NCI-H460 (cell line): ENCODE results near the gene HEATR9. TPM values are rescaled to one million over a fixed set of nuclear protein-coding genes. Genes with fewer than 3 reads are reported as not detected.

ENCODE experiments used
- DNase-seq: peaks from one replicate; pipeline ENCODE4 v3.0.0-alpha.2; 2016; ENCODE audit warnings: low read depth; ENCODE audit errors: extremely low read depth
- total RNA-seq: library from RNA; depleted of rRNA; stranded (reverse); fragments of >200 nt; shearing (Covaris generic); gene quantifications from 2 replicates; pipeline ENCODE4 v1.2.3, GENCODE V29; 2014

The HEATR9 gene
- total RNA-seq, 1 experiment from 2014 or later: not detected

GRCh38 chr17:35867574-35867973 is 1.1 kb downstream of the HEATR9 start:
- DNase-seq: no peak

- DNase-seq: no peak
Observed at GRCh38 chr17:35866341-35866950, 2.2 kb downstream of the HEATR9 start.

- no peak for DNase-seq
Observed at GRCh38 chr17:35865412-35866340, 3.0 kb downstream of the HEATR9 start.

- no peak for DNase-seq
Observed at GRCh38 chr17:35864853-35865252, 3.8 kb downstream of the HEATR9 start.

- DNase-seq: no peak
Observed at GRCh38 chr17:35856603-35857002, 12.1 kb downstream of the HEATR9 start.

GRCh38 chr17:35855965-35856364 is 12.7 kb downstream of the HEATR9 start:
- no peak for DNase-seq

GRCh38 chr17:35849469-35850348 is 19.0 kb downstream of the HEATR9 start:
- peak; percentile 70 for DNase-seq

- DNase-seq: no peak
Observed at GRCh38 chr17:35847633-35848373, 20.9 kb downstream of the HEATR9 start.

- no peak for DNase-seq
Observed at GRCh38 chr17:35847006-35847405, 21.7 kb downstream of the HEATR9 start.

- no peak for DNase-seq
Observed at GRCh38 chr17:35846055-35846809, 22.5 kb downstream of the HEATR9 start.

- no peak for DNase-seq
Observed at GRCh38 chr17:35844547-35844946, 24.1 kb downstream of the HEATR9 start.

GRCh38 chr17:35843698-35844097 is 25.0 kb downstream of the HEATR9 start:
- DNase-seq: no peak

GRCh38 chr17:35842239-35842638 is 26.5 kb downstream of the HEATR9 start:
- DNase-seq: no peak

- no peak for DNase-seq
Observed at GRCh38 chr17:35841505-35841904, 27.2 kb downstream of the HEATR9 start.

- DNase-seq: no peak
Observed at GRCh38 chr17:35841101-35841500, 27.6 kb downstream of the HEATR9 start.

- no peak for DNase-seq
Observed at GRCh38 chr17:35825206-35825605, 43.5 kb downstream of the HEATR9 start.

- no peak for DNase-seq
Observed at GRCh38 chr17:35821308-35821707, 47.4 kb downstream of the HEATR9 start.

- DNase-seq: no peak
Observed at GRCh38 chr17:35819455-35819854, 49.2 kb downstream of the HEATR9 start.

GRCh38 chr17:35817196-35817595 is 51.5 kb downstream of the HEATR9 start:
- no peak for DNase-seq

- no peak for DNase-seq
Observed at GRCh38 chr17:35816723-35817122, 52.0 kb downstream of the HEATR9 start.
